ENCODE results near the gene EXOC6B.
"Not testable (repeated sequence)": the region's sequence is repeated elsewhere in the genome, so short reads cannot be mapped to it uniquely, and the experiment has no call there.

The EXOC6B gene

DNA sequence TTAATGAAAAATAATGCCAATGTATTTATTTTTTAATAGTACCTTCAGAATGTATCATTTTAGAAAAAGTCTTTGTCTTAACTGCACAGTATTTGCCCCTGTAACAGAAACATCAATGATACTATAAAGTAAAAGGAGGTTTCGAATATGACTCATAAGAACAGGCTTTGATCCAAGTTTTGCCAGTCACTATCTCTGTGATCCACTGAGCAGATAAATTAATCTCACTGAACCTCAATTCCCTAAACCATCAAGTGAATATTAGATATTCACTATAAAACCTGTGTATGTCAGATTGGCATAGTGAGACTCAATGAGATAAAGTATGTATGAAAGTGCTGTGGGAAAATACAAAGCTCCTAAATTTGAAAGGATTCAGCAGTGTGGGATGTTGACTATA is 292.1 kb downstream of the EXOC6B start:
- DNase-seq, result no peak

DNA sequence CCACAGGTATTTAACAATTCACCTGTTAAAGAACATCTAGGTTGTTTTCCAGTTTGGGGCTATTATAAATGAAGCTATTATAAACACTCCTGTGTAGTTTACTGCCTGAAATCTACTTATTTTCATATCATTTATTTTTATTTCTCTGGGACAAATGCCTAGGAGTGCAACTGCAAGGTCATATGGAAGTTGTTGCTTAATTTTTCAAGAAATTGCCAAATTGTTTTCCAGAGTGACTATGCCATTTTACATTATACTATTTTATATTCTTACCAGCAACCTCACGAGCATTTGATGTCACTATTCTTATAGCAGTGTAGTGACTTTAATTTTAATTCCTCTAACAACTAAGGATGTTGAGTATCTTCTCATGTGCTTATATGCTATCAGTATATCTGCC is 298.4 kb downstream of the EXOC6B start:
- no peak for DNase-seq

DNA sequence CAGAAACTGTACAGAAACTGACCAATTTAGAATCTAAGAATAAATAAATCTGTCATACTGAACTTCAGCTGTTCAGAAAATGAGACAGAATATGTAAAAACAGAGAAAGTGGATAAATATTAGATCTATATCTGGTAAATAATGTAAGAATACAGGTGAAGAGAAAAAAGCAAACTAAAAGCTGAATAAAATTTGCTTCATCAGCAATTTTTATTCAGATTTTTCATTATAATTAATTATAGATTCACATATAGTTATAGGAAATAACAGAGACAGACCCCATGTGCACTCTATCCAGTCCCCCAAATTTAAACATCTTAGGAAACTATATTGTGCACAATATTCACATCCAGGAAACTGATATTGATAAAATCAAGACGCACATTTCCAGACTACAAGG is 299.2 kb downstream of the EXOC6B start:
- DNase-seq, result no peak

DNA sequence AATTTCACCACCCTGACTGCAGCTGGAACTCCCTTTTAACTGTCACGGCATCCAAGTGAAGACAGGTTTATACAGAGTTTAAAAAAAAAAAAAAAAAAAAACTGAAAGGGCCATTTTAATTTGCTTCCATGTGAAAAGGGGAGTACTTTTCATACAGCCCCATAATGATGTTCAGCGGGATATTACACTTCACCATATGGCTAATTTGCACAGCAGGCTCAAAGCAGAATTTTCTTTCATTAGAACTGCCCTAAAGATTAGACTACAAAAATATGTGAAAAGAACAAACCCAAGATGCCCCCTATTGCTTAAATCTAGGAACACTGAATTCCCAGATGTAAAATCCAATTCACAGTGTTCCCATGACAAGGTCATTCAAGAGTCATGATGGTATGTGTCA is 301.8 kb downstream of the EXOC6B start:
- no peak for DNase-seq

DNA sequence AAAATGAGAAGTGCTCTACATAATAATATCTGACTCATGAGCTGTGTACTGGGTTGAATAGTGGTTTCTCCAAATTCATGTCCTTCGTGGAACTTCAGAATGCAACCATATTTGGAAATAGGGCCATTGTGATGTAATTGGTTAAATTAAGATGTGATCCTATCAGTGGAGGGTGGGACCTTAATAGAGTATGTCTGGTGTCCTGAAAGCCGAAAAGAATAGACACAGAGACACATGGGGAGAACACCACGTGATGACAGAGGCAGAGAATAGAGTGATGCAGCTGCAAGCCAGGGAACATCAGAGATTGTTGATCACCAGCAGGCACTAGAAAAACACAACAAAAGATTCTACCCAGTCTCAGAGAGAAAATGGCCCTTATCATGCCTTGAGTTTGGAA is 310.1 kb downstream of the EXOC6B start:
- DNase-seq, result no peak

DNA sequence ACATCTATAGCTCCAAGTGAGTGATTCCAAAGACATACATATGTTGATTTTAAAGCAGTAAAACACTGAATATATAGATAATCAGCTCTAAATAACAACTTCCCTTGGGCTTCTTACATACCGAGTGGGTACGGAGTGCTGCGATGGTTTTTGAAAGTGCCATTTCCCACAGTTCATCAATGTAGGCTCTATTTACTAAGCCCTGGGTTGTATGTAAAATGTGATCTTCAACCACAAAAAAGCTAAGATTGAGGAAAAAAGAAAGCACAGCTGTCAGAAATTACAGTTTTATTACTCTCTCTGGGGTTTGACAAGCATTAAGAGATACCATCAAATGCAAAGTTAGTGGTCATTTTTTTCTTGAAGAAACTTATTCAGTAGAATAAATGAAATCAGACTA is 312.8 kb downstream of the EXOC6B start:
- no peak for DNase-seq

DNA sequence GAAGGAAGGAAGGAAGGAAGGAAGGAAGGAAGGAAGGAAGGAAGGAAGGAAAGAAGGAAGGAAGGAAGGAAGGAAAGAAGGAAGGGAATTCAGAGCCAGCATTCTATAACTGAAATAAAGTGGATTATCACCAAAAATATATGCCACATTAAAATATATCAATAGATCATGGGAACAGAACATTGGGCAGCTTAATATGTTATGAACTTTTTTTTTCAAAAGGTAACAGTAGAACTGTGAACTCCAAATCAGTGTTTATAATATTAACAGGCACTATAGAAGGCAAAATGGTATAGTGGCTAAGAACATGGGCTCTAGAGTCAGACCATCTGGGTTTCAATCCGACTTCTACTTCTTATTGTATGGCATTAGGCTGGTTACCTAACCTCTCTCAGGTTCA is 313.5 kb downstream of the EXOC6B start:
- DNase-seq, result no peak

DNA sequence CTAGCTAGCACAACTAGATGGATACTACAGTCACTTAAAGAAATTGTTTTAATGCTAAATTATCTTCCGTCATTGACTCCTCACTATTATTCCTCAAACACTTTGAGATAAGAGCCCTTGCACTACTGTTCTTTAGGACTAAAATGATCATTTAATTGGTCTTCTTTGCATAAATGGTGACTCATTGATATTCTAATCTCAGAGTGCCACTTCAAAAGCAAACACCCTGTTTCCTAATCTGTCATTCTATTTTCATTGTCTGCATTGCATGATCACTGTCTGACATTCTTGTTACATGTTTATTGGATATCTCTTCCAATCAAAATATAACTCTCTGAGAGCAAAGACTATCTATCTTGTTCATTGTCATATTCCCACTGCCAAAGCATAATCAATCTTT is 313.9 kb downstream of the EXOC6B start:
- DNase-seq, result no peak

DNA sequence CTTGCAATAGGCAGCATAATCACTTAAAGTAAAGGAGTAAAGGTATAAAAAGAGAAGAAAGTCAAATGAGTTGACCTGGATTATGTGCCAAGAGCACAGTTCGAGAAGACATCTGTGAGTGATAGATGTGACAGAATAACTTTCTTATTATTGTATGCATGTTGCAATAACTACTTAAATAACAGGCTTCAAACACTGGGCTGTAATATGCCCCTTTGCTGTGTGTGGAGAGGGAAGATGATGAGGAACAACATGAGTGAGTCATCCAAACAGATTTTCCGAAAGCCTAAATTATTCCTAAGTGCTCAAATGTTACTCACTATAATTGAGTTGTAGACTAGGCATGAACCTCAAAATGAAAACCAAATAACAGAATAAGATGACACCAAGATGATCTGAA is 328.1 kb downstream of the EXOC6B start:
- DNase-seq, result no peak

DNA sequence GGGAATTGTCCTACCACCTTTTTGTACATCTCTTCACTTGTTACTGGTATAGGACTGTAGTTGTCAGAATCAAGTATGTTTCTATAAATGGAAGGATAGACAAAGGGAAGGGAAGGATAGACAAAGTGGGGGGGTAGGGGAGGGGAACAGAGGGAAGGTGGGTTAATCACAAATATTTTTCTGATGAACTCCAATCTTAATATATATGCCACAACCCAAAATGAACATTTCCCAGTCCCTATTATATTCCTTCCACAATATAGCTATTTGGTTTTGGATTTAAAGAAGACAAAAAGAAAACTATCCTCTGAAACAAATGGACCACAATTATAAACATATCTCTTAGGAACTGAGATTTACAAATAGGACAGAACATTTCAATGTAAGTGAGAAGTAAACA is 329.4 kb downstream of the EXOC6B start:
- DNase-seq, result no peak

DNA sequence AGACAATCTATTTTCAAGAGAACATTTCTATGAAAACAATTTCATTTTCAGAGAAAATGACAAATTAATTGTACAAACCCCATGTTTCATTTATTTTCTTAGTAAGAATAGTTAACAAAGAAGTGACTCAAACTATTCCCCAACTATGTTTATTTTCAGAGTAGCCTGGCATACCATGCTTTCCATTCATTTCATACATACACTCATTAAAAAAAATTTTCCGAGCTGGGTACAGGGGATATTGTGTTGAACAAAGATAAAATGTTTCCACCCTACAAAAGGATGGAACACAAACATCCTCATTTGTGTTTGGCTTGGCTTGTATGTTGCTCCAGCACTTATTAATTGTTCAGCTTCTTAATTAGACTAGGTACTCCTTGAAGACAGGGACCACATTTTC is 331.4 kb downstream of the EXOC6B start:
- DNase-seq, result no peak

DNA sequence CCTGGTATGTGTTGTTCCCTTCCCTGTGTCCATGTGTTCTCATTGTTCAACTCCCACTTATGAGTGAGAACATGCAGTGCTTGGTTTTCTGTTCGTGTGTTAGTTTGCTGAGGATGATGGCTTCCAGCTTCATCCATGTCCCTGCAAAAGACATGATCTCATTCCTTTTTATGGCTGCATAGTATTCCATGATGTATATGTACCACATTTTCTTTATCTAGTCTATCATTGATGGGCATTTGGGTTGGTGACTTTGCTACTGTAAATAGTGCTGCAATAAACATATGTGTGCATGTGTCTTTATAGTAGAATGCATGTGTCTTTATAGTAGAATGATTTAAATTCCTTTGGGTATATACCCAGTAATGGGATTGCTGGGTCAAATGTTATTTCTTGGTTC is 341.2 kb downstream of the EXOC6B start:
- DNase-seq, result not testable (repeated sequence)

DNA sequence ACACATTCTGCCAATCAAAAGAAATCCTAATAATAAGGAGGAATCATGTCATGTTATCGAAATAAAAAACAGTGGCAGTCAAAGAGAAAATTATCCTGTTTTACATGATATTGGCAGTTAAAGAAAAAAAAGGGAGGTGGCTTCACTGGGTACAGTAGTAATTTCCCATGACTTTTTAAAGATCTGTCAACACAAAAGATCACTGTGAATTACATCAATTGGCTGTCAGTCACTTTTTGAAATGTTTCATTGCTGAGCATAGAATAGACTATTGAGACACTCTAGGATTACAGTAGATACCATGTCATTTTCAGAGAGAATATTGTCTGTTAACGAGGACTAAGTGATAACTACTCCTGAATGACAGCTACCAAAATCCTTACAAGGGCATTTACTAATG is 342.5 kb downstream of the EXOC6B start:
- DNase-seq, result no peak

DNA sequence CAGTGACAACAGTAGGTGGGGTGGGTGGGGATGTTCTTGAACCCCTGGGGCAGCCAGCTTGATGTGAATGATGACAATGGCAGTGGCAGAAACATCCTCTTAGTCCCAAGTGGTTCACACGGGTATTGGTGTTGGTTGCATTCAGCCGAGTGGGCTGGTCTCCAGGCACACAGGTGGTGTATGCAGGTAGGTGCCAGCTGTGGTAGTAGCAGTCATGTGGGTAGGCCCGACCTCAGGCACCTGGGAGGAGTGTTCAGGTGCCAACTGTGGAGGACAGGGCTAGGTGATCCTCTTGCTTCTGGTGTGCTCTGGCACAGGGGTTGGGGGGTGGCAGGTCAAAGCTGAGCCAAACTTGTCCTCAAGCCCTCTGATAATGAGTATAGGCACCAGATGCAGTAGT is 350.6 kb downstream of the EXOC6B start:
- DNase-seq, result no peak

DNA sequence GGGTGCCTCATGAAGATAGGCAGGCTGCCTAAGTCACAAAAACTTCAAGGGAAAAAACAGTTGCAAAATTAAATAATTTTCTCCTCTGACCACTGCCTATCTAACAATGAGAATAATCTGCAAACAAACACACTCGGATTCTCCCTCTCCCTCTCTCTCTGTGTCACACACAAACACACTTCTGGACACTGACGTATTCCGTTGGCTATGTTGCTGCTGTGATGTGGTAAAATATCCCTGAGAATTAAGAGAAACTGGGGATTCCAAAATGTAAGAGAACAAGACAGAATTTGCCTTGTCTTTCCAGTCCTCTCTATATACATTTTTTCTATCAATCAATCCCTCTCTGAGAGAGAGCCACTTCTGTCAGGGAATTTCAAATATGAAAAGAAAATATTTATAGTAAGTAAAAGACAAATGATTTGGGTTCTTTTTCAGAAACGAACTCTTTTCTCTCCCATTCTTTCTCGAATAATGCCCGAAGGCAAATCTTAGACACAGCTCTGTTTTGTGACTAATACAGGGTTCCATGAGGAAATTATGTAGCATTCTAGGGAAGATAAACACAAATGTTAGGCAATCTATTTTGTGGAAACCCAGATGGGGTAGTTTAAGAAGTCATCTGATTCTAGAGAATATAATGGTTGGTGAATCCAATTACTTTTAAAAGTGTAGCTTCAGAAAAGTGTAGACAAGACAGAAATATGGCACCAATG is 367.9 kb downstream of the EXOC6B start:
- no peak for DNase-seq

DNA sequence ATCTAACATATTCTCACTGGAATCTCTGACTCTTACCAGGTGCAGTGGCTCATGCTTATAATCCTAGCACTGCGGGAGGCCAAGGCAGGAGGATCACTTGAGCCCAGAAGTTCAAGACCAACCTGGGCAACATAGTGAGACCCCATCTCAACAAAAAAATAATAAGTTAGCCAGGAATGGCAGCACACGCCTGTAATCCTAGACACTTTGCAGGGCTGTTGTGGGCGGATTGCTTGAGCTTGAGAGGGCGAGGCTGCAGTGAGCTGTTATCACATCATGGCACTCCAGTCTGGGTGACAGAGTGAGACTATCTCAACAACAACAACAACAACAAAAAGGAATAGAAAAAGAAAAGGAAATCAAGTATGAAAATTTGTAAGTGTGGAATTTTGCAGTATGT is 371.6 kb downstream of the EXOC6B start:
- no peak for DNase-seq

DNA sequence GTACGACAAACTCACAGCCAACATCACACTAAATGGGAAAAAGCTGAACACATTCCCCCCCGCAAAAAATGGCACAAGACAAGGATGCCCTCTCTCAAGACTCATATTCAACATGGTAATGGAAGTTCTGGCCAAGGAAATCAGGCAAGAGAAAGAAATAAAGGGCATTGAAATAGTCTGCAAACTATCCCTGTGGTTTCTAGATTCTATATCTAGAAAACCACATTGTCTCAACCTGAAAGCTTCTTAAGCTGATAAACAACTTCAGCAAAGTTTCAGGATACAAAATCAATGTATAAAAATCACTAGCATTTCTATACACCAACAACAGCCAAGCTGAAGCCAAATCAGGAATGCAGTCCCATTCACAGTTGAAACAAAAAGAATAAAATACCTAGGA is 383.6 kb downstream of the EXOC6B start:
- no peak for DNase-seq

DNA sequence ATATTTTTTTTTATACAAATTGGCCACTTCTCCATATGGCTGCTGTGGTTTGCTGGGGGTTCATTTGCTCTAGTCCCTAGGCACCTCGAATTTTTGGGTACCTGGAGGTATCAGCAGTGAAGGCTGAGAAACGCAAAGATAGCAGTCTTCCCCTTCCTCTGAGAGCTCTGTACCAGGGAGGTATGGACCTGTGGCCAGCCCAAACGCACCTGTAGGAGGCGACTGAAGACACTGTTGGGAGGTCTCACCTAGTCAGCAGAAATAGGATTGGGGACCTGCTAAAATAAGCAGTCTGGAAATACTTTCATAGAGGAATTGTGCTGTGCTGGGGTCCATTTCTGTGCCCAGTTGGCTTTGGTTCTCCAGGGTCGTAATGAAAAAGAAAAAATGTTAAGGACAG is 385.9 kb downstream of the EXOC6B start:
- no peak for DNase-seq

DNA sequence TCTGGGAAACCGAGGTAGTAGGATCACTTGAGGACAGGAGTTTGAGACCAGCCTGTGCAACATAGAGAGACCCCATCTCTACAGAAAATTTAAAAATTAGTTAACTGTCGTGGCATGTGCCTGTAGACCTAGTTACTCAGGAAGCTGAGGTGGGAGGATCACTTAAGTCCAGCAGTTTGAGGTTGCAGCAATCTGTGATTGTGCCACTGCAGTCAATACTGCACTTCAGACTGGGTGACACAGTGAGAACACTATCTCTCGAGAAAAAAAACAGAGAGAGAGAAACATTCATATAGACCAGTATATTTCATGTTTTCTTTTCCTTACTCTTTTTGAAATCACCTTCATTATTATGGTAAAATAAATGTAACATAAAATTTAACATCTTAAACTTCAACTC is 387.5 kb downstream of the EXOC6B start:
- no peak for DNase-seq

DNA sequence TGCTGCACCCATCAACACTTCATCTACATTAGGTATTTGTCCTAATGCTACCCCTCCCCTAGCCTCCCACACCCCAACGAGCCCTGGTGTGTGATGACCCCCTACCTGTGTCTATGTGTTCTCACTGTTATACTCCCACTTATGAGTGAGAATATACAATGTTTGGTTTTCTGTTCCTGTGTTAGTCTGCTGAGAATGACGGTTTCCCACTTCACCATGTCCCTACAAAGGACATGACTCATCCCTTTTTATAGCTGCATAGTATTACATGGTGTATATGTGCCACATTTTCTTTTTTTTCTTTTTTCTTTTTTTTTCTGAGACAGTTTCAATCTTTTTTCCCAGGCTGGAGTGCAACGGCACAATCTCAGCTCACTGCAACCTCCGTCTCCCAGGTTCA is 394.1 kb downstream of the EXOC6B start:
- DNase-seq, result no peak

DNA sequence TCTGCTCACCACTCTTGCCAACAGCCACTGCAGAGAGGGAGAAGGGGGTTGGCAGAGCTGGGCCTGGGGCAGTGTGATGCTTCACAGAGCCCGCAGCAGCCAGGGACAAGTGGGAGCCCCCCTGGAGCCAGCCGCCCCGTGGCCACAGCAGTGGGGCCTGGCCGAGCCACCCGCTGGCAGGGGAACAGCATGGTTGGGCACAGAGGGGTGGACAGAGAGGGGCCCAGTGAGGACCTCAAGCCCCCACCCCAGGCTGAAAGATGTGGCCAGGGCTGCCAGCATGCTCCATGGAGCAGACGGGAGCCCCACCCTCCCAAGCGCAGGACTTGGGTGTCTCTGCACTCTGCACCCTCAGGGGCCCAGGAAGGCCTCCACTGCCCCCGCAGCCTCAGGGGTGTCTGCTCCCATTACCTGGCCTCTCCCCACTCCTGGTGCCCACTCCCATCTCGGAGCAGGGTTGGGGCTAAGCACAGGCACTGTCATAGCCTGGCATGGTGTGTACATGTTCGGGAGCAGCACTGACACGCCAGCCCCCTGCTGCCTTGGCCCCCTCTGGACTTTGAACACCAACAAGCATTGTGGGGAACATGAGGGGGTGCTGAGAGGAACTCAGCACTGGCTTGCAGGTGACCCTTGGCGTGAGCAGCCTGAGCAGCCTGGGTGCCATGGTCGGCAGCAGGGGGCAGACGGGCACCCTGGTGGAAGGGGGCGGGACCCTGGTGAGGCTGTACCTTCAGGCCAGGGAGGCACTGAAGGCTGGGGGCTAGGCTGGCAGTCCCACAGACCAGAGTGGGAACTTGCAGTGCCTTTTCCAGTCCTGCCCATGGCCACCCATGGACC is 398.6 kb downstream of the EXOC6B start:
- no peak for DNase-seq

DNA sequence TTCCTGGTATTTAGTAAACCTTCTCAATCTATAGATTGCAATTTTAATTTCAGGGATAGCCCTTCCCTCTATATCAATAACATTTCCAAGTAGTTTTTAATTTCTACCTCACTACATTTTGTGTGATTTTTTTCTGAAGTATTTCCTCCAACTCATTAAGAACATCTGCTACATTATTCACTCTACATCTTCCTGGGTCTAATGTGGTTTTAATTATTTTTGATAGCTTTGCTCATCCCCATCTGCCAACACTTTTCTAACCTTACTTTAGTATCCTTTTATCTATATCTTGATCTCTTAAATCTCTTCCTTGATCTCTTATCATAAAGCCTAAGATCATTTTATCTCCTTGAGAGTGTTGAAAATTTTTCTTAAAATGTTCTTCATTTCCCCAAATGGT is 399.8 kb downstream of the EXOC6B start:
- no peak for DNase-seq

DNA sequence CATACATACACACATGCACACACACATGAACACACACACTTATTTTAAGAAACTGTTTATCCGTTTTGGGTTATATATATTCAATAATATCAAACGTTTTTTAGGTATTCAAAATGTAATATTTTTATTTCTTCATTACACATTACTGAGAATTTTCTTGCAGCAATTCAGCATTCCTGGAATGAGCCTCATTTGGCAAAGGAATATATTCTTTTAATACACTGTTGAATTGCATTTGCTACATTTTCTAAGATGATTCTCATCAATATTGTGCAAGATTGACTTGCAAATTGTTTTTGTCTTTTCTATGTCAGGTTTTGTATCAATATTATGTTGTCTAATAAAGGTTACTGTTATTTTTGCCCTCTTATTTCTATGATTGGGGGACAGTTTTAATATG is 402.1 kb downstream of the EXOC6B start:
- no peak for DNase-seq

DNA sequence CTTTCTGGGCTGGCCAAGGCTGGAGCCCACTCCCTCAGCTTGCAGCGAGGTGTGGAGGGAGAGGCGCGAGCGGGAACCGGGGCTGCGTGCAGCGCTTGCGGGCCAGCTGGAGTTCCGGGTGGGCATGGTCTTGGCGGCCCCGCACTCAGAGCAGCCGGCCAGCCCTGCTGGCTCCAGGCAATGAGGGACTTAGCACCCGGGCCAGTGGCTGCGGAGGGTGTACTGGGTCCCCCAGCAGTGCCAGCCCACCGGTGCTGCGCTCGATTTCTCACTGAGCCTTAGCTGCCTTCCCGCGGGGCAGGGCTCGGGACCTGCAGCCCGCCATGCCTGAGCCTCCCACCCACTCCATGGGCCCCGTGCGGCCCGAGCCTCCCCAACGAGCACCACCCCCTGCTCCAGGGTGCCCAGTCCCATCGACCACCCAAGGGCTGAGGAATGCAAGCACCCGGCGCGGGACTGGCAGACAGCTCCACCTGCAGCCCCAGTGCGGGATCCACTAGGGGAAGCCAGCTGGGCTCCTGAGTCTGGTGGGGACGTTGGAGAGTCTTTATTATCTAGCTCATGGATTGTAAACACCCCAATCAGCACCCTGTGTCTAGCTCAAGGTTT is 404.0 kb downstream of the EXOC6B start:
- not testable (repeated sequence) for DNase-seq

All from NCI-H1436 (cell line).